ENCODE measurements around the gene EMC1.

The EMC1 gene

DNA sequence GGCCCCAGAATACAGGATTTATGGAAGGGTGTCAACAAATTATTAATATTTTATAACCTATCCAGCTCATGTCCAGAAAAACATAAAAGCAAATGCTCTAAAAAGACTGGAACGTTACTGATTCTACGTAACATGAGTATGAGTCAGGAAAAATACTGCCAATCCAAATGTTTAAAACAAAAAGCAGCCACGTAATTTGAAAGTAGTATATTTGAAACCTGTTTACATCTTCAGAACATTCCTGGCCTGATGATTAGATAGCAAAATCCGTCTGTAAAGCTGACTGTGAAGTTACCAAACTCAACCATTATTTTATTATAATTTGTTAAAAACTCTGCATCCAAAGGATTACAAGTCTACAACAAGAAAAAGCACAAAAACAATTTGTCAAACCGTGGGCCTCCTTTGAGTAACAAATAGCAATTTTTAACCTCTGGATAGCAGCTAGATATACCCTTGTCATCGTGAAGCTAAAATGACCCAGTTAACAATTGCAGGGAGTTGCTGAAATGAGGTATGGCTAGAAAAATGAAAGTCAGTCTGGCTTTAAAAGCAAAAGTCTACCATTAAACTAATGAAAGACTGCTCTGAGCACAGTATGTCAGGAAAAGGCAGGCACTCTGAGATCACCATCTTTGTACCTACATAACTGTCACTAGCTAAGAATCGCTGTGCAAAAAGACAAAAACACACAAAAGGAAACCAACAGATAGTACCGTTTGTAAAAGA is 42.5 kb downstream of the EMC1 start:
- TF ChIP-seq, protein P1, sequence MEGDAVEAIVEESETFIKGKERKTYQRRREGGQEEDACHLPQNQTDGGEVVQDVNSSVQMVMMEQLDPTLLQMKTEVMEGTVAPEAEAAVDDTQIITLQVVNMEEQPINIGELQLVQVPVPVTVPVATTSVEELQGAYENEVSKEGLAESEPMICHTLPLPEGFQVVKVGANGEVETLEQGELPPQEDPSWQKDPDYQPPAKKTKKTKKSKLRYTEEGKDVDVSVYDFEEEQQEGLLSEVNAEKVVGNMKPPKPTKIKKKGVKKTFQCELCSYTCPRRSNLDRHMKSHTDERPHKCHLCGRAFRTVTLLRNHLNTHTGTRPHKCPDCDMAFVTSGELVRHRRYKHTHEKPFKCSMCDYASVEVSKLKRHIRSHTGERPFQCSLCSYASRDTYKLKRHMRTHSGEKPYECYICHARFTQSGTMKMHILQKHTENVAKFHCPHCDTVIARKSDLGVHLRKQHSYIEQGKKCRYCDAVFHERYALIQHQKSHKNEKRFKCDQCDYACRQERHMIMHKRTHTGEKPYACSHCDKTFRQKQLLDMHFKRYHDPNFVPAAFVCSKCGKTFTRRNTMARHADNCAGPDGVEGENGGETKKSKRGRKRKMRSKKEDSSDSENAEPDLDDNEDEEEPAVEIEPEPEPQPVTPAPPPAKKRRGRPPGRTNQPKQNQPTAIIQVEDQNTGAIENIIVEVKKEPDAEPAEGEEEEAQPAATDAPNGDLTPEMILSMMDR (IDR thresholded peaks at IDR 0.05) = no peak
- no peak for TF ChIP-seq ZFX (IDR thresholded peaks at IDR 0.05; ENCODE audit: borderline replicate concordance)
- peak overlapping the region; percentile 92 for H3K27ac ChIP-seq

DNA sequence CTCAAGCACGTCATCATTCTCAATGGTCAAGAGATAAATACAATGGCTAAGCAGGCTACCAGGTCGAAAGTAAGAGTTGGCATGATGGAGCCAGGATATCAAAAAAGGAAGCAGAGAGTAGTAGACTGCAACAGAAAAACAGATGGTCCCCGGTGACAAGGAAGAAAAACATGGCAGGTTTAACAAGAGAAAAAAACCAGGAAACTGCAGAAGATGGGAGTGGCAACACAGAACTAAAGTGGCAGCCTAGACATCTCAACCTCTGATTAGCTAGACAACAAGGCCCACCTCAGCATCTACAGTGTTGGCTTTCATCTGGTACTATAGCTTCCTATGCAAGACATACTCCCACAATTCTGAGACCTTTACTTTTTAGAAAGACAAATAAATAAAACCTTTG is 44.4 kb downstream of the EMC1 start:
- TF ChIP-seq ZFX (IDR thresholded peaks at IDR 0.05; ENCODE audit: borderline replicate concordance) = no peak
- TF ChIP-seq, protein P1 (IDR thresholded peaks at IDR 0.05) = no peak

DNA sequence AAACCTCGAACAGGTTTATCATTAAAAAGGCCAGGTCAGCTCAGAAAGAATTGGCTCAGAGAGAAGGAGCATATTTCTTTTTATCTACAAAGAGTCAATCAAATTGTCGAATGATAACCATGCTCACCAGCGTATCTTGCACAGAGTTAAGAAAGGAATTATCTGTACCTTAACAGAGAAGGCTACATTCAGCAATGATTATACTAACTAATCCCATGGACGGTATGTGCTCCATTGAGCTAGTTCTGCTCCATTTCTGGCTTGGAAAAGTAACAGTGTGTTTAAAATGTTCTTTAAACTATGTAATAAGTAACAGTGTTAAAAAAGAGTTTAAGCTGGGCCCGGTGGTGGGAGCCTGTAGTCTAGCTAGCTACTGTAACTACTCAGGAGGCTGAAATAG is 45.5 kb downstream of the EMC1 start:
- TF ChIP-seq, protein P1 (IDR thresholded peaks at IDR 0.05) = no peak
- no peak for TF ChIP-seq ZFX (IDR thresholded peaks at IDR 0.05; ENCODE audit: borderline replicate concordance)
- H3K27ac ChIP-seq = no peak overlapping the region

More for the DNA sequence above, 44.4 kb downstream of the EMC1 start:
- H3K27ac ChIP-seq = no peak overlapping the region

DNA sequence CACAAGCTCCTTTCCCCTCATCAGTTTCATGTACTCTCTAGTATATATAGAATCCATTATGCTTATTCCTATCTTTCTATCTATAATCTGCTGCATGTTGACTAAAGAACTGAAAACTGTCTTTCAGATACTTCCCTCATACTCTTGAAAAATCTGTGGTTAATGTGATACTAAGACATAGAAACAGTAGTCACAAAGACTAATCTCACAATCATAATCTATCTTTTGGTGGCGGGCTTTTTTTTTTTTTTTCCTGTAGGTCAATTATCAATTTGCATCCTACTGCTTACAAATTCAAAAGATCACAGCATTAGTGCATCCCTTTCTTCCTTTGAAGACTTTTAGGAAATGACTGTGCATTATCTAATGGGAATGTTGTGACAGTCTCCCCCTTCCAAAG is 45.9 kb downstream of the EMC1 start:
- no peak overlapping the region for H3K27ac ChIP-seq
- no peak for TF ChIP-seq ZFX (IDR thresholded peaks at IDR 0.05; ENCODE audit: borderline replicate concordance)
- TF ChIP-seq, protein P1 (IDR thresholded peaks at IDR 0.05) = no peak

DNA sequence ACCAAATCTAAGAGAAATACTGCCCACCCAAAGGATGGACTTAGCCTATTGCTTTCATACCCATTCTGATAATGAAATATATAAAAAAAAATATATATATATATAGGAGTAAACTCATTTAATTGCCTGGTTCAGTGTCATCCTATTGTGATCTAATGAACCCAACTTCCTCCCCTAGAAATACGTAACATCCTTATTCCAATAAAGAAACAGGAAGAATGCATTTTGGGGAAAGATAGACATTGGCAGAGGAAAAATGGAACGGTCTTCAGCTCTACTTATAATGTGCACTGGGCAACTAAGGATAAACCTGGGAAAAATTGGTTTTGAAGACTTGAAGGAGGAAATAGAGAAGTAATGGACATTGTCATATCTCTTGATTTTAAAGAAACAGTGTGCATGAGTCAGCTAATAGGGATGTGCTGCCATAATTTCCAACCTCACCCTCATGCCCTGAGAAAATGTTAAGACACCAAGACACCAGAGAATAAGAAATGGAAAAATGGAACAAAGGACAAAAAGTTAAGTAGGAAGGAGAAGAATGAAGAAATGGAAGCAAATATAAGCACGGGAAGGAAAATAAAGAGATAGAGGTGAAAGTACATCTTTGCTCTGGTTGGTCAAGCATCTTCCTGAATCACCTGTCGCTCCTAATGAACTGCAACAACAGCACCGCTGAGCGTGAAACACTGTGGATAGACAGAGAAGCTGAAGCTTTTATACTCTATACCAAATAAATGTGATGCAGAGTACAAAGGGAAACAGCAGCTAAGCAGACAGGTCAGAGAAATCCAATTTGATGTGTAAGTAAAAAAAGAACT is 46.7 kb downstream of the EMC1 start:
- no peak overlapping the region for H3K27ac ChIP-seq
- TF ChIP-seq, protein P1 (IDR thresholded peaks at IDR 0.05) = no peak
- no peak for TF ChIP-seq ZFX (IDR thresholded peaks at IDR 0.05; ENCODE audit: borderline replicate concordance)

DNA sequence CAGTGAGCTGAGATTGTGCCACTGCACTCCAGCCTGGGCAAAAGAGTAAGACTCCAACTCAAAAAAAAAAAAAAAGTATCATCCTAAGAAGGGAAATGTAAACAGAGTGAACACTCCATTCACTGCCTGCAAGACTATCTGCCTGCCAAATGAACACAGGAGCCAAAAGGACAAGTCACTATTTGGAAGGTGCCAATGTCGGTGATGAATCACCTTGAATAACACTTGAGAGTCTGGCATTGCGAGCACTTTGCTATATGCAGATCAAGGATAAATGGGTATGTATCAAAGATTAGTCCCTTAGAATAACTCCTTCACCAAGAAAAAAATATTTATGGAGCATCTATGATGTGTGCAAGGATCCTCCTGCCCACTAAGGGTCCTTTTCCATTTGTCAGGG is 47.9 kb downstream of the EMC1 start:
- no peak overlapping the region for H3K27ac ChIP-seq
- TF ChIP-seq ZFX (IDR thresholded peaks at IDR 0.05; ENCODE audit: borderline replicate concordance) = no peak
- TF ChIP-seq, protein P1 (IDR thresholded peaks at IDR 0.05) = no peak

DNA sequence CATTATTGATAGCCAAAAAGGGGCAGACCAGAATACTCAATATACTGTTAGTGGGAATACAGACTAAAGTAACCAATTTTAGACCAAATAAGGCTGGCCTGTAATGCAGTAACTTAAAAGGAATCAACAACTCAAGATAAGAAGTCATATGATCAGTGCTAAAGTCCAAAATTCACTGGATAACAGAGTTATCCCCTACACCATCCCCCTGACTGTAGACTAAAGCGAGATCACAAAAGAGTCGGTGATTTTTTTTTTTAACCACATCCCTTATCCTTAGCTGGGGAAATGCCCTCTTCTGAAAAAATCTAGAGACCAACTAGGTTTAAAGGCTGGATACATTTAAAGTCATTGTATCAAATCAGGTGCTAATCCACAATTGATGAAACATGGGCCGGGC is 48.9 kb downstream of the EMC1 start:
- H3K27ac ChIP-seq = no peak overlapping the region
- TF ChIP-seq ZFX (IDR thresholded peaks at IDR 0.05; ENCODE audit: borderline replicate concordance) = no peak
